ENCODE measurements around the gene SPATA31D1.

- TF ChIP-seq POGZ (CRISPR knock-in tag; IDR thresholded peaks at IDR 0.05) = no peak
- no peak for TF ChIP-seq CHD4 (IDR thresholded peaks at IDR 0.05; ENCODE audit: borderline replicate concordance, low read length)
- TF ChIP-seq FOXK1 (CRISPR knock-in tag; IDR thresholded peaks at IDR 0.05; ENCODE audit: borderline replicate concordance, low read depth) = no peak
- TF ChIP-seq E2F5 (CRISPR knock-in tag; conservative IDR thresholded peaks at IDR 0.05) = no peak
- TF ChIP-seq, protein P1, sequence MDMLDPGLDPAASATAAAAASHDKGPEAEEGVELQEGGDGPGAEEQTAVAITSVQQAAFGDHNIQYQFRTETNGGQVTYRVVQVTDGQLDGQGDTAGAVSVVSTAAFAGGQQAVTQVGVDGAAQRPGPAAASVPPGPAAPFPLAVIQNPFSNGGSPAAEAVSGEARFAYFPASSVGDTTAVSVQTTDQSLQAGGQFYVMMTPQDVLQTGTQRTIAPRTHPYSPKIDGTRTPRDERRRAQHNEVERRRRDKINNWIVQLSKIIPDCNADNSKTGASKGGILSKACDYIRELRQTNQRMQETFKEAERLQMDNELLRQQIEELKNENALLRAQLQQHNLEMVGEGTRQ (IDR thresholded peaks at IDR 0.05; ENCODE audit: low read depth, low read length) = no peak
- TF ChIP-seq, protein P1 (CRISPR knock-in tag; IDR thresholded peaks at IDR 0.05; ENCODE audit: borderline replicate concordance) = no peak
- TF ChIP-seq TARDBP (CRISPR knock-in tag; IDR thresholded peaks at IDR 0.05) = no peak
- no peak for TF ChIP-seq MAFG (CRISPR knock-in tag; IDR thresholded peaks at IDR 0.05)
- no peak for TF ChIP-seq CTCF (CRISPR knock-in tag; IDR thresholded peaks at IDR 0.05)
- no peak for TF ChIP-seq NR1H2 (CRISPR knock-in tag; IDR thresholded peaks at IDR 0.05; ENCODE audit: borderline replicate concordance, low read depth)
- no peak for TF ChIP-seq MZF1 (CRISPR knock-in tag; IDR thresholded peaks at IDR 0.05; ENCODE audit: borderline replicate concordance)
These were observed 5.1 kb downstream of the SPATA31D1 start for GRCh38 chr9:81993656-81994055.

All from HepG2 (cell line).